Sigmoid colon (tissue), 4 donors: ENCODE results near the gene FAM185A.

Experiments used
- EP300 ChIP-seq, 4 donors: sonication (generic); formaldehyde crosslinking; IDR thresholded peaks; one replicate each; pipeline ENCODE4 v1.6.1; 2017; ENCODE audit warnings: antibody characterized with exemption in 4 of 4
- POLR2A ChIP-seq, 2 donors: fragments of 450-650 bp; IDR thresholded peaks; one replicate each; pipeline ENCODE4 v1.6.1; 2016; ENCODE audit warnings: antibody characterized with exemption in 2 of 2, mild to moderate bottlenecking in 2 of 2, moderate library complexity in 2 of 2
- POLR2AphosphoS5 ChIP-seq, 4 donors: sonication (generic); formaldehyde crosslinking; IDR thresholded peaks; one replicate each; pipeline ENCODE4 v1.6.1; 2017; ENCODE audit warnings: antibody characterized with exemption in 4 of 4
- TF ChIP-seq, protein P1 (sequence below), 4 experiments: fragments of 450-650 bp in 3 of 4; fragments of 200-600 bp in 1 of 4; IDR thresholded peaks; one replicate each; pipeline ENCODE4 v1.5.1; 2016 to 2019; ENCODE audit warnings: antibody characterized with exemption in 4 of 4, mild to moderate bottlenecking in 3 of 4, moderate library complexity in 2 of 4

DNA sequence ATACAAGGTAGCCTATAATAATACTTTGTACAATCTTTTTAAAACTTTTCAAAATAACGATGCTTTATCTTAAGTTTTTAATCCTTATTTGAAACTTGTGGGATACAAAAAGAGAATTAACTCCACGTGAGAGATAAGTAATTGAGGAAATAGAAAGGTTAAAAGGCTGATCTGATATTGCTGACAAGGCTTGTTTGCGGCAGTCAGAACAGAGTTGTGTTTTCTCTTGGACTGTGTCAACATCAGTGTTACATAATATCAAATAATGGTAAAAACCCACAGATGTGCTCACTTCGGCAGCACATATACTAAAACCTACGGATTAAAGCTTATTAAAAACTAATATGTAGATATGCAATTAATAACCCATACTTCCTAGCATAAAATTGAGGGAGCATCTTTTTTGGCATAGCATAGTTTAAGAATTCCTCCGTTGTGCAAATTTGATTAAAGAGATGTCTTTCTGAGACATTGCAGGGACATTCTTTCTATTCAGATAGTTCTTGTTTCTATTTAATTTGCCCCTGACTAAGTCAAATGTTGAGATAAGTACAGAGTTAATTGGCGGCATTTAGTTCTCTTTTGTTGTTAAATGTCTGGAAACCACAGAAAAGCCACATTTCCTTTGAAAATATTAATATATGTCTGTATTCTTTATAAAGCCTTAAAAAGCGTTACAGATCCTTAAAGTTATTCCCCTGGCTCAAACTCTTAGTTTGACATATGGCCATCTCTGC, 63.3 kb downstream of the FAM185A start:
- no peak for TF ChIP-seq POLR2A (IDR thresholded peaks at IDR 0.05)
- TF ChIP-seq, protein P1, sequence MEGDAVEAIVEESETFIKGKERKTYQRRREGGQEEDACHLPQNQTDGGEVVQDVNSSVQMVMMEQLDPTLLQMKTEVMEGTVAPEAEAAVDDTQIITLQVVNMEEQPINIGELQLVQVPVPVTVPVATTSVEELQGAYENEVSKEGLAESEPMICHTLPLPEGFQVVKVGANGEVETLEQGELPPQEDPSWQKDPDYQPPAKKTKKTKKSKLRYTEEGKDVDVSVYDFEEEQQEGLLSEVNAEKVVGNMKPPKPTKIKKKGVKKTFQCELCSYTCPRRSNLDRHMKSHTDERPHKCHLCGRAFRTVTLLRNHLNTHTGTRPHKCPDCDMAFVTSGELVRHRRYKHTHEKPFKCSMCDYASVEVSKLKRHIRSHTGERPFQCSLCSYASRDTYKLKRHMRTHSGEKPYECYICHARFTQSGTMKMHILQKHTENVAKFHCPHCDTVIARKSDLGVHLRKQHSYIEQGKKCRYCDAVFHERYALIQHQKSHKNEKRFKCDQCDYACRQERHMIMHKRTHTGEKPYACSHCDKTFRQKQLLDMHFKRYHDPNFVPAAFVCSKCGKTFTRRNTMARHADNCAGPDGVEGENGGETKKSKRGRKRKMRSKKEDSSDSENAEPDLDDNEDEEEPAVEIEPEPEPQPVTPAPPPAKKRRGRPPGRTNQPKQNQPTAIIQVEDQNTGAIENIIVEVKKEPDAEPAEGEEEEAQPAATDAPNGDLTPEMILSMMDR (IDR thresholded peaks at IDR 0.05) = no peak
- no peak for TF ChIP-seq POLR2AphosphoS5 (IDR thresholded peaks at IDR 0.05)
- no peak for TF ChIP-seq EP300 (IDR thresholded peaks at IDR 0.05)
